Neuron (in vitro differentiated cells): ENCODE results near the gene PRKN.
A peak's percentile ranks its signal among the peaks of the same experiment; 100 is the strongest.

ENCODE experiments used
- H2AFZ ChIP-seq: one replicate; pipeline ENCODE4 v1.6.1; 2013; ENCODE audit warnings: low read depth, mild to moderate bottlenecking, inconsistent platforms, low read length, moderate library complexity
- H3K27me3 ChIP-seq: one replicate; pipeline ENCODE4 v1.6.1; 2013; ENCODE audit warnings: low read length; ENCODE audit not compliant: insufficient read depth
- H3K36me3 ChIP-seq: one replicate; pipeline ENCODE4 v1.6.1; 2013; ENCODE audit warnings: low read length; ENCODE audit not compliant: insufficient read depth
- H3K4me1 ChIP-seq: one replicate; pipeline ENCODE4 v1.6.1; 2013; ENCODE audit warnings: low read length; ENCODE audit not compliant: insufficient read depth
- H3K4me3 ChIP-seq: 2 replicates; pipeline ENCODE4 v1.5.1; 2013; ENCODE audit warnings: mild to moderate bottlenecking, low read length, moderate library complexity
- H3K9me3 ChIP-seq: one replicate; pipeline ENCODE4 v1.6.1; 2013; ENCODE audit warnings: low read length

Gene PRKN

GRCh38 chr6:162082520-162082919, 645.0 kb downstream of the PRKN start:
- Histone ChIP-seq H3K9me3 (no peaks in the 10 kb centered on the region), H3K27me3 (no peaks in the 10 kb centered on the region), H3K4me1 (no peaks in the 10 kb centered on the region), H3K36me3 (no peaks in the 10 kb centered on the region), H3K4me3 (no peak overlapping the region), H2AFZ (no peak overlapping the region)

- Histone ChIP-seq H3K4me1 (no peaks in the 10 kb centered on the region), H3K27me3 (no peaks in the 10 kb centered on the region), H3K4me3 (no peak overlapping the region), H3K9me3 (no peaks in the 10 kb centered on the region), H3K36me3 (no peaks in the 10 kb centered on the region), H2AFZ (no peak overlapping the region)
These were observed 648.9 kb downstream of the PRKN start for GRCh38 chr6:162078667-162079066.

- no peaks in the 10 kb centered on the region for H3K27me3 ChIP-seq
- no peaks in the 10 kb centered on the region for H3K36me3 ChIP-seq
- no peak overlapping the region for H3K4me3 ChIP-seq
- no peaks in the 10 kb centered on the region for H3K4me1 ChIP-seq
- no peak overlapping the region for H2AFZ ChIP-seq
- H3K9me3 ChIP-seq, result no peaks in the 10 kb centered on the region
These were observed 649.4 kb downstream of the PRKN start for GRCh38 chr6:162078126-162078525.

- Histone ChIP-seq H3K9me3 (no peaks in the 10 kb centered on the region), H3K4me3 (no peak overlapping the region), H3K36me3 (no peaks in the 10 kb centered on the region)
These were observed 650.8 kb downstream of the PRKN start for GRCh38 chr6:162076816-162077215.

GRCh38 chr6:162074641-162075275, 652.8 kb downstream of the PRKN start:
- Histone ChIP-seq H3K4me1 (no peaks in the 10 kb centered on the region), H3K27me3 (no peaks in the 10 kb centered on the region), H3K9me3 (no peaks in the 10 kb centered on the region), H3K36me3 (no peaks in the 10 kb centered on the region), H3K4me3 (no peak overlapping the region), H2AFZ (no peak overlapping the region)

More at GRCh38 chr6:162076816-162077215, 650.8 kb downstream of the PRKN start:
- H2AFZ ChIP-seq, result no peak overlapping the region
- no peaks in the 10 kb centered on the region for H3K27me3 ChIP-seq
- no peaks in the 10 kb centered on the region for H3K4me1 ChIP-seq

GRCh38 chr6:162070639-162071038, 656.9 kb downstream of the PRKN start:
- no peak overlapping the region for H3K4me3 ChIP-seq
- no peaks in the 10 kb centered on the region for H3K36me3 ChIP-seq
- H2AFZ ChIP-seq, result no peak overlapping the region
- H3K4me1 ChIP-seq, result no peaks in the 10 kb centered on the region
- H3K9me3 ChIP-seq, result no peaks in the 10 kb centered on the region
- H3K27me3 ChIP-seq, result no peaks in the 10 kb centered on the region

DNA sequence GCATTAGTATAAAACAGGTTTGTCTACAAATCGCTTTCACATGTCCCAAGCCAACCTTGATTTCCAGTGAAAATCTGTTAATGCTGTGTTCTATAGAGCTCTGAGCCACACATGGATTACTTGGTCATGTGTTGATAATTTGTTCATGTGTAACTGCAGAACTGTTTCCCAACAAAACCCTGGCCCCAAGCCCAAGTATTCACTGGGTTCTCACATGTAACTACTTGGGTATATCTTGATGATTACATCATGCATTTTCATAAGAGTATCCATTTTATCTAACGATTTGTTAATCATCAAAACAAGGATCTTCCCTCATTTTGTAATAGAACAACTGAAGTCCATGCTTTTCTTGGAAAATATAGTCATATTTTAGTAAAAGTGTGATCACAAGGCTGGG, 657.6 kb downstream of the PRKN start:
- no peak overlapping the region for H3K4me3 ChIP-seq
- no peak overlapping the region for H2AFZ ChIP-seq
- H3K4me1 ChIP-seq, result no peaks in the 10 kb centered on the region
- no peaks in the 10 kb centered on the region for H3K36me3 ChIP-seq
- H3K9me3 ChIP-seq, result no peaks in the 10 kb centered on the region
- H3K27me3 ChIP-seq, result no peaks in the 10 kb centered on the region

DNA sequence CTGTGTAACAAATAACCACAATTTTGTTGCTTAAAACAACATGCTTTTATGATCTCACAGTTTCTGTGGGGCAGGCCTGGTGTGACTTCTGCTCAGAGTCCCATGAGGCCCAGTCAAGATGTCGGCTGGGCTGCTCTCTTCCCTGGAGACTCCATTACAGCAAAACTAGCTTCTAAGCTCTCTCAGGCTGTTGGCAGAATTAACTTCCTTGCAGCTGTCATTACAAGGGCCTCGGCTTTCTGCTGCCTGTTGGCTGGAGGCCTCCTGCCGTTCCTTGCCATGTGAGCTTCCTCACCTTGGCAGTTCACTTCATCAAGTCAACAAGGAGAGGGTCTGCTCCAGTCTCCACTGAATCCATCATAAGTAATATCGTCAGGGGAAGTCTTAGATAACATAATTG, 659.2 kb downstream of the PRKN start:
- H2AFZ ChIP-seq, result no peak overlapping the region
- H3K9me3 ChIP-seq, result no peaks in the 10 kb centered on the region
- H3K4me1 ChIP-seq, result no peaks in the 10 kb centered on the region
- no peak overlapping the region for H3K4me3 ChIP-seq
- no peaks in the 10 kb centered on the region for H3K36me3 ChIP-seq
- H3K27me3 ChIP-seq, result no peaks in the 10 kb centered on the region

DNA sequence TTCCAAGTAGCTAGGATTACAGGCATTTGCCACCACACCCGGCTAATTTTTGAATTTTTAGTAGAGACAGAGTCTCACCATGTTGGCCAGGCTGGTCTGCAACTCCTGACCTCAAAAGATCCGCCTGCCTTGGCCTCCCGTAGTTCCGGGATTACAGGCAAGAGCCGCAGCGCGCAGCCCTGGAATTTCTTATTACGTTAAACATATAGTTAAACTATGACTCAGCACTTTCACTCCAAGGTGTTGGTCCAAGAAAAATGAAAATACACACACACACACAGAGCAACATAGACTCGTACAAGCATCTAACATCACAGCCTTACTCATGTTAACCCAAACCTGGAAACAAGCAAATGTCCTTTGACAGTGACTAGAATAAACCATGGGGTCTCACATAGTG, 663.9 kb downstream of the PRKN start:
- no peaks in the 10 kb centered on the region for H3K27me3 ChIP-seq
- H3K4me3 ChIP-seq, result no peak overlapping the region
- no peaks in the 10 kb centered on the region for H3K4me1 ChIP-seq
- no peaks in the 10 kb centered on the region for H3K36me3 ChIP-seq
- no peak overlapping the region for H2AFZ ChIP-seq
- H3K9me3 ChIP-seq, result no peaks in the 10 kb centered on the region

GRCh38 chr6:162058281-162058875, 669.2 kb downstream of the PRKN start:
- Histone ChIP-seq H3K27me3 (no peaks in the 10 kb centered on the region), H3K4me3 (no peak overlapping the region), H3K4me1 (peaks cover 5% of the 10 kb centered on the region), H3K36me3 (no peaks in the 10 kb centered on the region), H2AFZ (no peak overlapping the region), H3K9me3 (no peaks in the 10 kb centered on the region)

- H3K27me3 ChIP-seq, result no peaks in the 10 kb centered on the region
- H3K4me1 ChIP-seq, result peaks cover 5% of the 10 kb centered on the region
- no peaks in the 10 kb centered on the region for H3K36me3 ChIP-seq
- H3K9me3 ChIP-seq, result no peaks in the 10 kb centered on the region
- peak overlapping the region; percentile 56 for H2AFZ ChIP-seq
- no peak overlapping the region for H3K4me3 ChIP-seq
These were observed 670.8 kb downstream of the PRKN start for GRCh38 chr6:162056745-162057144.

DNA sequence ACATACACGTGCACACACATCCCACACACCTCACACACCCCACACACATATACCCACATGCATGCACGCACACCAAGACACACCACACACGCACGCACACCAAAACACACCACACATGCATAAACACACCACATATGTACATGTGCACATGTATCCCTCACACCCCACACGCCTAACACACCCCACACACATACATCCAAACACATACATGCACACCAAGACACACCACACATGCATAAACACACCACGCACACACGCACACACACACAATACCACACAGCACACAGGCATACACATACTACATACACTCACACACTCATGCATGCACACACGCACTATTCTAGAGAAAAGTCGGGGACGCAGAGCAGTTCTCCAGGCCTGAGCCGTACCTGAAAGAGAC, 671.5 kb downstream of the PRKN start:
- H3K4me3 ChIP-seq, result no peak overlapping the region
- H3K9me3 ChIP-seq, result no peaks in the 10 kb centered on the region
- peaks cover 5% of the 10 kb centered on the region for H3K4me1 ChIP-seq
- no peaks in the 10 kb centered on the region for H3K27me3 ChIP-seq
- no peaks in the 10 kb centered on the region for H3K36me3 ChIP-seq
- H2AFZ ChIP-seq, result no peak overlapping the region

- no peak overlapping the region for H3K4me3 ChIP-seq
- H3K9me3 ChIP-seq, result no peaks in the 10 kb centered on the region
- no peaks in the 10 kb centered on the region for H3K36me3 ChIP-seq
- no peaks in the 10 kb centered on the region for H3K27me3 ChIP-seq
- H3K4me1 ChIP-seq, result peaks cover 5% of the 10 kb centered on the region
- H2AFZ ChIP-seq, result no peak overlapping the region
These were observed 672.2 kb downstream of the PRKN start for GRCh38 chr6:162055365-162055764.

GRCh38 chr6:162053084-162053483, 674.5 kb downstream of the PRKN start:
- no peak overlapping the region for H3K4me3 ChIP-seq
- no peak overlapping the region for H2AFZ ChIP-seq
- H3K27me3 ChIP-seq, result no peaks in the 10 kb centered on the region
- H3K36me3 ChIP-seq, result no peaks in the 10 kb centered on the region
- H3K4me1 ChIP-seq, result peaks cover 5% of the 10 kb centered on the region
- H3K9me3 ChIP-seq, result no peaks in the 10 kb centered on the region
